Mucosa of descending colon (tissue), 3 donors: Measurements from ENCODE around the gene GLIS1. TPM values are rescaled to one million over a fixed set of nuclear protein-coding genes. Genes with fewer than 3 reads are reported as not detected.

Source experiments
- ATAC-seq: fragments of 200-7000 bp; cut with Tn5 transposase; one replicate; pipeline ENCODE4 v1.9.1; 2020; ENCODE audit warnings: mild to moderate bottlenecking, moderate library complexity
- DNase-seq, 3 donors: peaks; one replicate each; pipeline ENCODE4 v3.0.0-alpha.2; 2020
- H3K36me3 ChIP-seq: fragments of 200-600 bp; one replicate; pipeline ENCODE4 v1.8.0; 2021; ENCODE audit warnings: low read depth, mild to moderate bottlenecking
- H3K4me1 ChIP-seq: fragments of 200-600 bp; one replicate; pipeline ENCODE4 v1.8.0; 2021; ENCODE audit warnings: low read depth, mild to moderate bottlenecking
- H3K4me3 ChIP-seq: fragments of 200-600 bp; one replicate; pipeline ENCODE4 v1.8.0; 2021; ENCODE audit warnings: mild to moderate bottlenecking
- H3K9me3 ChIP-seq: fragments of 200-600 bp; one replicate; pipeline ENCODE4 v1.8.0; 2021; ENCODE audit warnings: mild to moderate bottlenecking
- CTCF ChIP-seq: fragments of 200-600 bp; IDR thresholded peaks from one replicate; pipeline ENCODE4 v1.8.0; 2022; ENCODE audit warnings: antibody characterized with exemption, mild to moderate bottlenecking
- intact Hi-C, 2 donors: fragments of 100-400 bp; cut with DNase I in 1 of 2; cut with micrococcal nuclease in 1 of 2; formaldehyde crosslinking; loops; one replicate each; pipeline versions ENCODE4 v1.11.0 to v1.11.1; 2022; cut with DNase I, micrococcal nuclease
- total RNA-seq, 3 donors: library from RNA; stranded (reverse); fragmentation: NEBNext Ultra II Directional in 2 of 3; extraction: Animal tissue kit (Norgen Biotek cat#: 25700) in 2 of 3; gene quantifications; one replicate each; pipeline versions ENCODE4 v1.2.1 to v1.2.4, GENCODE V29; 2021 to 2023
- donor health status: DM: no; HTN: no; CAD: no; lungs with moderate emphysema.
- donor health status: DM: no; HTN: no; CAD: no.
- donor health status: DM: no; HTN: yes; CAD: no.

The GLIS1 gene
- total RNA-seq, 3 donors from 2014 or later = 0.09 to 0.24 (median 0.14) TPM

- no peaks in the 10 kb centered on the region for H3K9me3 ChIP-seq
- H3K4me1 ChIP-seq = no peaks in the 10 kb centered on the region
- intact Hi-C loops = no loop called here
- H3K4me3 ChIP-seq = no peak overlapping the region
- TF ChIP-seq CTCF = no peak
- no peaks in the 10 kb centered on the region for H3K36me3 ChIP-seq
- no peak for DNase-seq
- no peak for ATAC-seq
Observed at GRCh38 chr1:53641481-53642214, 97.3 kb downstream of the GLIS1 start.

GRCh38 chr1:53640701-53641075 lies 98.3 kb downstream of the GLIS1 start:
- peak in 1 of 3 donors; percentile 8 for DNase-seq
- Histone ChIP-seq H3K4me3 (no peak overlapping the region), H3K36me3 (no peaks in the 10 kb centered on the region), H3K4me1 (no peaks in the 10 kb centered on the region), H3K9me3 (no peaks in the 10 kb centered on the region)
- intact Hi-C loops = no loop called here
- TF ChIP-seq CTCF = no peak
- no peak for ATAC-seq

- intact Hi-C loops = no loop called here
- Histone ChIP-seq H3K4me3 (no peak overlapping the region), H3K36me3 (no peaks in the 10 kb centered on the region), H3K4me1 (no peaks in the 10 kb centered on the region), H3K9me3 (no peaks in the 10 kb centered on the region)
- DNase-seq = peak in 1 of 3 donors; percentile 14
- ATAC-seq = no peak
- no peak for TF ChIP-seq CTCF
Observed at GRCh38 chr1:53639996-53640700, 98.8 kb downstream of the GLIS1 start.

GRCh38 chr1:53639251-53639763 lies 99.7 kb downstream of the GLIS1 start:
- peak; percentile 13 for ATAC-seq
- no peak for TF ChIP-seq CTCF

GRCh38 chr1:53638360-53639035 lies 100.5 kb downstream of the GLIS1 start:
- H3K4me1 ChIP-seq = no peaks in the 10 kb centered on the region
- H3K36me3 ChIP-seq = no peaks in the 10 kb centered on the region
- intact Hi-C loops = no loop called here
- ATAC-seq = no peak
- peak in 1 of 3 donors; percentile 27 for DNase-seq
- H3K9me3 ChIP-seq = no peaks in the 10 kb centered on the region
- no peak for TF ChIP-seq CTCF
- no peak overlapping the region for H3K4me3 ChIP-seq

More at GRCh38 chr1:53639251-53639763, 99.7 kb downstream of the GLIS1 start:
- no peaks in the 10 kb centered on the region for H3K36me3 ChIP-seq
- H3K9me3 ChIP-seq = no peaks in the 10 kb centered on the region
- no peak overlapping the region for H3K4me3 ChIP-seq
- intact Hi-C loops = no loop called here
- H3K4me1 ChIP-seq = no peaks in the 10 kb centered on the region
- peak in 1 of 3 donors; percentile 22 for DNase-seq
